ENCODE measurements around the gene NCOA7.

- TF ChIP-seq POLR2A (IDR thresholded peaks at IDR 0.05) = no peak
- TF ChIP-seq CTCF (IDR thresholded peaks at IDR 0.05) = no peak
Measured at GRCh38 chr6:125932451-125932795, 141.7 kb downstream of the NCOA7 start.

All from adrenal gland (tissue), 5 donors.